Limb (tissue), 2 donors: ENCODE results near the gene NUP133.
A peak's percentile ranks its signal among the peaks of the same experiment; 100 is the strongest.
"Not testable (repeated sequence)": the region's sequence is repeated elsewhere in the genome, so short reads cannot be mapped to it uniquely, and the experiment has no call there.

ENCODE experiments used
- DNase-seq, 2 donors: peaks; one replicate each; pipeline ENCODE4 v3.0.0-alpha.2; 2016; ENCODE audit errors: extremely low spot score in 2 of 2

Gene NUP133

GRCh38 chr1:229420224-229420623 is 87.9 kb downstream of the NUP133 start:
- DNase-seq: no peak

GRCh38 chr1:229418586-229418985 is 89.6 kb downstream of the NUP133 start:
- not testable (repeated sequence) for DNase-seq

GRCh38 chr1:229412810-229413209 is 95.3 kb downstream of the NUP133 start:
- DNase-seq: not testable (repeated sequence)

- no peak for DNase-seq
Observed at GRCh38 chr1:229412056-229412455, 96.1 kb downstream of the NUP133 start.

- no peak for DNase-seq
Observed at GRCh38 chr1:229411434-229412055, 96.6 kb downstream of the NUP133 start.

- DNase-seq: peak; percentile 74 to 76
Observed at GRCh38 chr1:229410692-229411433, 97.3 kb downstream of the NUP133 start.

- no peak for DNase-seq
Observed at GRCh38 chr1:229410370-229410691, 97.8 kb downstream of the NUP133 start.

- DNase-seq: no peak
Observed at GRCh38 chr1:229409616-229410369, 98.3 kb downstream of the NUP133 start.

- peak in 1 of 2 donors; percentile 66 for DNase-seq
Observed at GRCh38 chr1:229408458-229409037, 99.6 kb downstream of the NUP133 start.

GRCh38 chr1:229407206-229408026 is 100.7 kb downstream of the NUP133 start:
- no peak for DNase-seq

GRCh38 chr1:229406798-229407197 is 101.3 kb downstream of the NUP133 start:
- no peak for DNase-seq

- DNase-seq: no peak
Observed at GRCh38 chr1:229403573-229403972, 104.6 kb downstream of the NUP133 start.

- no peak for DNase-seq
Observed at GRCh38 chr1:229402993-229403392, 105.1 kb downstream of the NUP133 start.

GRCh38 chr1:229402329-229402728 is 105.8 kb downstream of the NUP133 start:
- not testable (repeated sequence) for DNase-seq

GRCh38 chr1:229397762-229398161 is 110.4 kb downstream of the NUP133 start:
- DNase-seq: no peak

- DNase-seq: no peak
Observed at GRCh38 chr1:229396585-229397206, 111.4 kb downstream of the NUP133 start.

GRCh38 chr1:229394517-229394916 is 113.6 kb downstream of the NUP133 start:
- DNase-seq: not testable (repeated sequence)

GRCh38 chr1:229392936-229393335 is 115.2 kb downstream of the NUP133 start:
- DNase-seq: no peak
